Measurements from ENCODE around the gene TRPM8.

The TRPM8 gene

DNA sequence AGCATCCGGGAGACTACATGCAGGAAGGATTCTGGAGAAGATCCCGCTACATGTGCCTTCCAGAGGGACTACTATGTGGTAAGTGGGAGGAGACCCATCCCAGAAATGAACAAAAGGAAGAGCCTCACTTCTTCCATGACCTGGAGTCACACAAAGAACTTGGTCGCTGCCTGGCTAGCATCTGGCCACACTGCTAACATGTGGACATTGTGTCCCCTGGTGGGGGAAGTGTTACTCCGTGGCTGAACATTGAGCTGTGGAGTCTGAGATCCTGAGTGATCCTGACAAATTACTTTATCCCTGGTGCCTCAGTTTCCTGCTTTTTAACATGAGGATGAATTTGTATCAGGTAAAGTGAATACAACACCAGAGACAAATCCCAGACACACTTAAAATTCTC lies 141.7 kb downstream of the TRPM8 start:
- Histone ChIP-seq H3K27ac (ENCODE audit: low read depth, low read length) (no peak overlapping the region), H3K9me3 (ENCODE audit: low read length) (no peaks in the 10 kb centered on the region), H3K9ac (ENCODE audit: low read length) (no peak overlapping the region), H3K4me1 (ENCODE audit: insufficient read depth, low read length) (no peaks in the 10 kb centered on the region), H3K4me3 (ENCODE audit: low read depth in 1 of 2, low read length in 2 of 2) (no peak overlapping the region), H3K36me3 (ENCODE audit: insufficient read depth, low read length) (no peaks in the 10 kb centered on the region), H3K27me3 (ENCODE audit: control insufficient read depth in 1 of 2, insufficient read depth in 2 of 2, low read length in 2 of 2) (no peaks in the 10 kb centered on the region)

DNA sequence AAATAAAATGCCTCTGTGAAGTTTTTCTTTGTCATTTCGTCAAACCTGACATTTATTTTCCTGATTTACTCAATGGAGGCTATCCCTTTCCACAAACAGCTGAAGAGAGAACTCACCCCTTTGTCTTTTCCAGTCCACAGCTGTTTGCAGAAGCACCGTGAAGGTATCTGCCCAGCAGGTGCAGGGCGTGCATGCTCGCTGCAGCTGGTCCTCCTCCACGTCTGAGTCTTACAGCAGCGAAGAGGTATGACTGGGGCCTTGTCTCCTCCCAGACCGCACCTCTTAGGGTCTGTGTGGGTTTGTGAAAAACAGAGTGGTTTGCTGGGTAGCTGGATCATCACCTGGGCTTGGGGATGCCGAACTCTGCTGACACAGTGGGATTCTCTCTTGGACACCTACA lies 143.1 kb downstream of the TRPM8 start:
- no peak overlapping the region for H3K4me3 ChIP-seq (ENCODE audit: low read depth in 1 of 2, low read length in 2 of 2)
- no peak overlapping the region for H3K27ac ChIP-seq (ENCODE audit: low read depth, low read length)
- no peaks in the 10 kb centered on the region for H3K36me3 ChIP-seq (ENCODE audit: insufficient read depth, low read length)
- no peak overlapping the region for H3K9ac ChIP-seq (ENCODE audit: low read length)
- no peaks in the 10 kb centered on the region for H3K4me1 ChIP-seq (ENCODE audit: insufficient read depth, low read length)
- H3K9me3 ChIP-seq (ENCODE audit: low read length) = no peaks in the 10 kb centered on the region
- no peaks in the 10 kb centered on the region for H3K27me3 ChIP-seq (ENCODE audit: control insufficient read depth in 1 of 2, insufficient read depth in 2 of 2, low read length in 2 of 2)

DNA sequence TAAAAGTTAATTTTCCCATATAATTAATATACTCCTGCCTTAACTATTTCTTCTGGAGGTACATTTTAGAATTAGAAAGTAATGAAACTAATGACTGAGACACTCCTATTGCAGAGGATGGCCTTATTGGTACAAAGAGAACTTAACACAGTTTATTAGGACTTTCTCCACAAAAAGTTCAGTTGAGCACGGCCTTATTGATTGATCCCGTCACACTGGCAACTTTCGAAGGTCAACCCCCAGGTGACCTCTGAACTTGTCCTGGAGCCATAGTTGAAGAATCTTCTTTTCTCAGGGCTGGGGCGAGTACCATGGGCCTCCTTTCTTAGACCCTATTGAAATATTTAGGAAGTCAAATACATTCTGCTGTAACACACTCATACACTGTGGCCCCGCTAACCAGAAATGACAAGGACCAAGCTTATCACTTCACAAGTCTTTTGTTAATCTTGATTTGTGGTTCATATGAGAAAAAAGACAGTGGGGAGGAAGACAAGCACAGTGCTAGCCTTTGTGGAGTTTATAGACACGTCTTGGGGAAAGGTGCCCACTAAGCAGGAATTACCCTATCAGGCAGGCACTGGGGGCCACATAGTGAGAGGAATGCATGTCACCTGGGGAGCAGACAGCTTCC lies 144.6 kb downstream of the TRPM8 start:
- H3K27ac ChIP-seq (ENCODE audit: low read depth, low read length) = no peak overlapping the region
- no peaks in the 10 kb centered on the region for H3K4me1 ChIP-seq (ENCODE audit: insufficient read depth, low read length)
- H3K9me3 ChIP-seq (ENCODE audit: low read length) = no peaks in the 10 kb centered on the region
- no peaks in the 10 kb centered on the region for H3K27me3 ChIP-seq (ENCODE audit: control insufficient read depth in 1 of 2, insufficient read depth in 2 of 2, low read length in 2 of 2)
- H3K4me3 ChIP-seq (ENCODE audit: low read depth in 1 of 2, low read length in 2 of 2) = no peak overlapping the region
- H3K36me3 ChIP-seq (ENCODE audit: insufficient read depth, low read length) = no peaks in the 10 kb centered on the region
- no peak overlapping the region for H3K9ac ChIP-seq (ENCODE audit: low read length)

DNA sequence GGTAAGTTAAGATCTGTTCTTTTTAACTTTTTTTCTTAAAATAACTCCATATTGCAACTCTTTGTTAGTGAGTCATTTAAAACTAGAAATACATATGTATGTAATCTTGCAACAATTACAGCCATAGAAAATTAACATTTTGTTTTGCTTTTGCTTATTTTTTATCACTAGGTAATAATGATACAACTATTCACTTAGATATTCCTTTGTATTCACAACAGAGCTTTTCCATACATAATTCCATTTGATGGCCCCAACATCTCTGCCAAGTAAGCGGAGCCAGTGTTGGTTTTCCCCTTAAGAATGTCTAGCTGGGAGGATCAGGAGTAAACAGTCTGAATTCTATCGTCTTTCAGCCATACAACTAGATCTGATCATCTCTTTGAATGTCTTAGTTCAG lies 149.4 kb downstream of the TRPM8 start:
- H3K4me1 ChIP-seq (ENCODE audit: insufficient read depth, low read length) = no peaks in the 10 kb centered on the region
- H3K9me3 ChIP-seq (ENCODE audit: low read length) = no peaks in the 10 kb centered on the region
- no peak overlapping the region for H3K27ac ChIP-seq (ENCODE audit: low read depth, low read length)
- no peak overlapping the region for H3K4me3 ChIP-seq (ENCODE audit: low read depth in 1 of 2, low read length in 2 of 2)
- no peaks in the 10 kb centered on the region for H3K27me3 ChIP-seq (ENCODE audit: control insufficient read depth in 1 of 2, insufficient read depth in 2 of 2, low read length in 2 of 2)
- H3K36me3 ChIP-seq (ENCODE audit: insufficient read depth, low read length) = no peaks in the 10 kb centered on the region
- no peak overlapping the region for H3K9ac ChIP-seq (ENCODE audit: low read length)
